Dendritic cell treated with granulocyte-macrophage colony-stimulating factor and Interleukin-4, amounts not matched to agents 40 ng/mL and 50 ng/mL, for 4 days (primary cell): ENCODE data around the gene BAZ2A.
"Not testable (repeated sequence)": the region's sequence is repeated elsewhere in the genome, so short reads cannot be mapped to it uniquely, and the experiment has no call there.

ENCODE experiments used
- H3K27ac Mint-ChIP-seq: one replicate; pipeline ENCODE4 v1.8.0; 2022; ENCODE audit warnings: mild to moderate bottlenecking, mixed read lengths
- H3K27me3 Mint-ChIP-seq: one replicate; pipeline ENCODE4 v1.8.0; 2022; ENCODE audit warnings: mild to moderate bottlenecking, mixed read lengths
- H3K36me3 Mint-ChIP-seq: one replicate; pipeline ENCODE4 v1.8.0; 2022; ENCODE audit warnings: low read depth, mixed read lengths
- H3K4me1 Mint-ChIP-seq: one replicate; pipeline ENCODE4 v1.8.0; 2022; ENCODE audit warnings: low read depth, mixed read lengths
- H3K4me3 Mint-ChIP-seq: one replicate; pipeline ENCODE4 v1.8.0; 2022; ENCODE audit warnings: mild to moderate bottlenecking, moderate library complexity, mixed read lengths
- H3K9me3 Mint-ChIP-seq: one replicate; pipeline ENCODE4 v1.8.0; 2022; ENCODE audit warnings: mixed read lengths
- intact Hi-C: fragments of 100-400 bp; cut with micrococcal nuclease; formaldehyde crosslinking; loops from one replicate; pipeline ENCODE4 v1.15.0; 2022

The BAZ2A gene

GRCh38 chr12:56599797-56600196 is 30.3 kb downstream of the BAZ2A start:
- Mint-ChIP-seq H3K27me3 (no peaks in the 10 kb centered on the region), H3K4me3 (no peak overlapping the region), H3K4me1 (no peaks in the 10 kb centered on the region), H3K36me3 (peaks cover 100% of the 10 kb centered on the region), H3K9me3 (no peaks in the 10 kb centered on the region), H3K27ac (no peak overlapping the region)
- intact Hi-C loops: no loop called here

DNA sequence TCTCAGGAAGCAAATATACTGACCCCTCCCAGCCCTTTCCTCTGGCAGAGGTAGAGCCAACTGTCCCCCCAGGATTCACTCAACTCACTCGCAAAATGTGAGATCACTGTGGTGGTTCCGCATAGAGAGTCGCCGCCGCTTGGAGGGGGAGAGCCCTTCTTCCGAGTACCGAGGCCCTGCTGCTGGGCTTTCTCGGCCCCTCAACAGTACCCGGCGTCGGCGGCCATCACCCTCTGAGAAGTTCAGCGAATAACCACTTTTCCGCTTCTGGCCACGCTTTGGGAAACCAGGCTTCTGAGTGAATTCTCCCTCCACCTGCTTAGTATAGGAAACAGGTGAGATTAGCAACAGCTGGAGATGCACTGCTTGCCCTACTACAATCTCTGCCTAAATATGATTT is 31.1 kb downstream of the BAZ2A start:
- intact Hi-C loops: no loop called here
- Mint-ChIP-seq H3K27me3 (no peaks in the 10 kb centered on the region), H3K27ac (no peak overlapping the region), H3K4me3 (no peak overlapping the region), H3K4me1 (peaks cover 6% of the 10 kb centered on the region), H3K36me3 (peaks cover 100% of the 10 kb centered on the region), H3K9me3 (no peaks in the 10 kb centered on the region)

DNA sequence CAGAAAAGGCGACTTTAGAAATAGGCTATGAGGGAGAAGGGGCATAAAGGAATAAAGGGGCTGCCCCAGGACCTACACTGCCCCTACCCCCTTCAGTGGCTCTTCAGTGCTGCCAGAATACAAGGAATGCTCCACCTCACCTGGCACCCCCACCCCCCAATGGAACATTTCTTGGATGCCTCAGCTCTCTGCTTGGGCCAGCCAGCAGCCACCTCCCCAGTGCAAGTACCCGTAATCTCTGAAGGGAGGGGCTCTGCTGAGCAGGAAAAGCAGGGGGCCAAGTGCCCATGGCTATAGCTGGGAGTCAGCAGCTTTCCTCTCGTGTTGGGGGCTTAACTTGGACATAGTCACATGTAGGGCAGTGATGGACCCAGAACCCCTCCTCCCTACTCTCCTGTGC is 33.3 kb downstream of the BAZ2A start:
- H3K9me3 Mint-ChIP-seq: no peaks in the 10 kb centered on the region
- H3K27me3 Mint-ChIP-seq: no peaks in the 10 kb centered on the region
- peaks cover 96% of the 10 kb centered on the region for H3K36me3 Mint-ChIP-seq
- peaks cover 9% of the 10 kb centered on the region for H3K4me1 Mint-ChIP-seq
- no peak overlapping the region for H3K27ac Mint-ChIP-seq
- no peak overlapping the region for H3K4me3 Mint-ChIP-seq
- intact Hi-C loops: no loop called here

GRCh38 chr12:56593909-56594621 is 36.1 kb downstream of the BAZ2A start:
- Mint-ChIP-seq H3K9me3 (no peaks in the 10 kb centered on the region), H3K36me3 (peaks cover 94% of the 10 kb centered on the region), H3K27ac (no peak overlapping the region), H3K4me1 (peaks cover 9% of the 10 kb centered on the region), H3K4me3 (no peak overlapping the region), H3K27me3 (no peaks in the 10 kb centered on the region)
- intact Hi-C loops: loop anchor here (1.0 kb wide), 1 partner anchor 81 kb away; no protein-coding TSS in a partner anchor

DNA sequence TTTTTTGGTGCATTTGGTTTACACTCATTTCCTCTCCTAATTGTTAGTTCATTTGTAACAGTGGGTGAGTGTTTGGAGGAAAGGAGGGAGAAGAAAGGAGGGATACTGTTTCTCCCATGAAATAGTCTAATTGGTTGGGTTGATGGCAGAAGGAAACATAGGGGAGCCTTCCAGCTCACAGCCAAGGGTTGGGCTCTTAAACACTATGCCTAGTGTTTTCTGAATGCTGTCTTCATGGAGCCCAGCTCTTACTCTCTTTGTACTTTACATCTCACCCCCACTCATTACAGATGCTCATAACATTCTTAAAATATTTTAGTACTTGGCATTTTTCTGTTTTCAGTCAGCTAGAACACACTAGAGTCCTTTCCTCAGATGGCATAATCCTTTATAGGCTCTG is 38.2 kb downstream of the BAZ2A start:
- Mint-ChIP-seq H3K9me3 (no peaks in the 10 kb centered on the region), H3K27ac (no peak overlapping the region), H3K4me3 (no peak overlapping the region), H3K36me3 (peaks cover 94% of the 10 kb centered on the region), H3K27me3 (no peaks in the 10 kb centered on the region), H3K4me1 (peaks cover 9% of the 10 kb centered on the region)
- intact Hi-C loops: no loop called here

- peaks cover 92% of the 10 kb centered on the region for H3K36me3 Mint-ChIP-seq
- H3K4me1 Mint-ChIP-seq: peaks cover 9% of the 10 kb centered on the region
- H3K27ac Mint-ChIP-seq: no peak overlapping the region
- no peaks in the 10 kb centered on the region for H3K9me3 Mint-ChIP-seq
- H3K27me3 Mint-ChIP-seq: no peaks in the 10 kb centered on the region
- no peak overlapping the region for H3K4me3 Mint-ChIP-seq
- intact Hi-C loops: no loop called here
Observed at GRCh38 chr12:56591126-56591525, 39.0 kb downstream of the BAZ2A start.

- H3K4me1 Mint-ChIP-seq: peaks cover 9% of the 10 kb centered on the region
- intact Hi-C loops: no loop called here
- no peaks in the 10 kb centered on the region for H3K27me3 Mint-ChIP-seq
- H3K36me3 Mint-ChIP-seq: peaks cover 84% of the 10 kb centered on the region
- H3K9me3 Mint-ChIP-seq: no peaks in the 10 kb centered on the region
- no peak overlapping the region for H3K27ac Mint-ChIP-seq
- no peak overlapping the region for H3K4me3 Mint-ChIP-seq
Observed at GRCh38 chr12:56590237-56590830, 39.8 kb downstream of the BAZ2A start.

DNA sequence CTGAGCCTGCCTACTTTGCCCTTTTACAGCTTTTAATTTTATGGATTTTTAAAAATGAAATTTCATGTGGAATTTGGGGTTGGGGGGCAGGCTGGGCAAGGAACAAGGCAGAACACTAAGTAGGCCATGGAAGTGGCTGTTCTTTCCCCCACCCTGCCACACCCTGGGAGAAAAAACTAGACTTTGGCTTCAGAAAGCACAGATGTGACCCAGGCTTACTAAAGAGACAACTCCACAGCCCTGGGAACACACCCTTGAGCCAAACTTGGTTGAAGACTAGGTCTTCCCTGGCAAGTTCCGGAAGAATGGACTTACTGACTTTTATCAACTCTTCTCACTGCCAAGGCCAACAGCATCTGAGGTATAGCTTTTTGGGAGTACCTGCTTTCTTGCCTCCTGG is 40.3 kb downstream of the BAZ2A start:
- H3K27ac Mint-ChIP-seq: no peak overlapping the region
- intact Hi-C loops: no loop called here
- H3K4me1 Mint-ChIP-seq: peaks cover 9% of the 10 kb centered on the region
- H3K4me3 Mint-ChIP-seq: no peak overlapping the region
- H3K27me3 Mint-ChIP-seq: no peaks in the 10 kb centered on the region
- H3K9me3 Mint-ChIP-seq: no peaks in the 10 kb centered on the region
- H3K36me3 Mint-ChIP-seq: peaks cover 82% of the 10 kb centered on the region

DNA sequence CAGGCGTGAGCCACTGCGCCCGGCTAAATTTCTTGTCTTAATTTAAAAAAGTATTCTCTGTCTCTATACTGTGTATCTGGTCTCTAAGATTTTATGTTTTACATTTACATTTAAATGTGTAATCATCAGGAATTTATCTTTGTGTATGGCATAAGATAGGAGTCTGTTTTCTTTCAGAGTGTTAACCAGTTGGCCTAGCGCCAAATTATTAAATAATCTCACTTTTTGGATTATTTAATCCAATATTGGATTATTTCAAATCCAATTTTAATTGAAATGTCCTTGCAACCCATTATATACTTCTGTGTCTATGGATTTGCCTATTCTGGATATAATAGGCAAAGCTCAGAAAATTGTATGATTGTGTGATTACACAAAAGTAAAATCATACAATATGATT is 45.0 kb downstream of the BAZ2A start:
- Mint-ChIP-seq H3K9me3 (no peaks in the 10 kb centered on the region), H3K36me3 (peaks cover 83% of the 10 kb centered on the region), H3K4me3 (no peak overlapping the region), H3K4me1 (no peaks in the 10 kb centered on the region), H3K27ac (no peak overlapping the region), H3K27me3 (no peaks in the 10 kb centered on the region)
- intact Hi-C loops: no loop called here

GRCh38 chr12:56581418-56582145 is 48.5 kb downstream of the BAZ2A start:
- Mint-ChIP-seq H3K27me3 (no peaks in the 10 kb centered on the region), H3K27ac (no peak overlapping the region), H3K4me1 (no peaks in the 10 kb centered on the region), H3K4me3 (no peak overlapping the region), H3K9me3 (no peaks in the 10 kb centered on the region), H3K36me3 (peaks cover 67% of the 10 kb centered on the region)
- intact Hi-C loops: no loop called here

DNA sequence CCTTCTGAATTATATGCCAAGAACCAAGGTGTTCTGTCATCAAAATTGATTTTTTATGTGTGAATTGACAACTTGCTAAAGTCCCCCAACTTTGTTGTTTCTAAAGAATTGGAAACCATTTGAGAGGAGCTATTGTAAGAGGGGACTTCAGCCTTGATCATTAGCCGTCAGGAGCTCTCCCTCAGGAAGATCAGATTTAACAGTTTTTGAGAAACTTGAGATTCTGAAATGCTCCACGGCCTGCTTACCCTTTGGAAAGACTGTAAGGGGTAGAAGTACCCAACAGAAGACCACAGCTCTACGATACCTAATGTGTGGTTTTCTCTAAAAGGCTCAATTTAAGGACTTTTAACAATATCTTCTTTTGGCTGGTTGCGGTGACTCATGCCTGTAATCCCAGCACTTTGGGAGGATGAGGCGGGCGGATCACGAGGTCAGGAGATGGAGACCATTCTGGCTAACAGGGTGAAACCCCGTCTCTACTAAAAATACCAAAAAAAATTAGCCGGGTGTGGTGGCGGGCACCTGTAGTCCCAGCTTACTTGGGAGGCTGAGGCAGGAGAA is 51.1 kb downstream of the BAZ2A start:
- H3K9me3 Mint-ChIP-seq: no peaks in the 10 kb centered on the region
- no peaks in the 10 kb centered on the region for H3K27me3 Mint-ChIP-seq
- intact Hi-C loops: no loop called here
- peaks cover 73% of the 10 kb centered on the region for H3K36me3 Mint-ChIP-seq
- H3K27ac Mint-ChIP-seq: no peak overlapping the region
- no peaks in the 10 kb centered on the region for H3K4me1 Mint-ChIP-seq
- H3K4me3 Mint-ChIP-seq: no peak overlapping the region

DNA sequence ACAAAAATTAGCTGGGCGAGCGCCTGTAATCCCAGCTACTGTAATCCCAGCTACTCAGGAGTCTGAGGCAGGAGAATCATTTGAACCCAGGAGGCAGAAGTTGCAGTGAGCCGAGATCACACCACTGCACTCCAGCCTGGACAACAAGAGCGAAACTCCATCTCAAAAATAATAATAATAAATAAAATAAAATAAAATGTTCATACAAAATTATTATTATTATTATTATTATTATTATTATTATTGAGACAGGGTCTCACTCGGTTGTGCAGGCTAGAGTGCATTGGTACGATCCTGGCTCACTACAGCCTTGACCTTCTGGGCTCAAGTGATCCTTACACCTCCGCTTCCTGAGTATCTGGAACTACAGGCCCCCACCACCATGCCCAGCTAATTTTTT is 52.9 kb downstream of the BAZ2A start:
- intact Hi-C loops, H3K27ac Mint-ChIP-seq, H3K27me3 Mint-ChIP-seq, H3K4me3 Mint-ChIP-seq, H3K4me1 Mint-ChIP-seq, H3K9me3 Mint-ChIP-seq: not testable (repeated sequence)
- peaks cover 55% of the 10 kb centered on the region for H3K36me3 Mint-ChIP-seq

GRCh38 chr12:56574210-56574609 is 55.9 kb downstream of the BAZ2A start:
- H3K4me1 Mint-ChIP-seq: peaks cover 26% of the 10 kb centered on the region
- H3K4me3 Mint-ChIP-seq: no peak overlapping the region
- H3K27ac Mint-ChIP-seq: no peak overlapping the region
- no peaks in the 10 kb centered on the region for H3K9me3 Mint-ChIP-seq
- H3K36me3 Mint-ChIP-seq: peaks cover 40% of the 10 kb centered on the region
- H3K27me3 Mint-ChIP-seq: no peaks in the 10 kb centered on the region
- intact Hi-C loops: no loop called here

DNA sequence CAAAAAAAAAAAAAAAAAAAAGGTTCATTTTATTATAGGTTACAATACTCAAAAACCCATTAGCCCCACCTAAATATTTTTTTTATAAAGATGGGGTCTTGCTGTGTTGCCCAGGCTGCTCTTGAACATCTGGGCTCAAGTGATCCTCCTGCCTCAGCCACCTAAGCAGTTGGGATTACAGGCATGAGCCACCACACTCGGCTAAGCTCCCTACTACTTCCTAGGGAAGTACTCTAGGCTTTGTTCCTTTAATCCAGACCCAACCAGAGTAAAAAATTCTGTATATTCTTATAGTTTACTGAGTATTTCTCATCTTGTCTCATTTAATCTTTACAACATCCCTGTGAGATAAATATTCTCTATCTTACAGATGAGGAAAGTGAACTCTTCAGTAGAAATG is 57.8 kb downstream of the BAZ2A start:
- H3K4me3 Mint-ChIP-seq: no peak overlapping the region
- H3K9me3 Mint-ChIP-seq: no peaks in the 10 kb centered on the region
- H3K36me3 Mint-ChIP-seq: peaks cover 49% of the 10 kb centered on the region
- no peaks in the 10 kb centered on the region for H3K27me3 Mint-ChIP-seq
- no peak overlapping the region for H3K27ac Mint-ChIP-seq
- H3K4me1 Mint-ChIP-seq: peaks cover 46% of the 10 kb centered on the region
- intact Hi-C loops: no loop called here
